GM23338 (cell line): ENCODE data around the gene SCN4B. TPM values are rescaled to one million over a fixed set of nuclear protein-coding genes. Genes with fewer than 3 reads are reported as not detected.

Experiments
- ATAC-seq: fragments of 200-7000 bp; cut with Tn5 transposase; 3 replicates; pipeline ENCODE4 v1.9.1; 2020
- DNase-seq: peaks from one replicate; pipeline ENCODE4 v3.0.0-alpha.2; 2015; ENCODE audit warnings: low spot score
- H2AFZ ChIP-seq: fragments of 200-600 bp; sonication (generic); 2 replicates; pipeline ENCODE4 v1.8.0; 2016; ENCODE audit warnings: antibody characterized with exemption, mild to moderate bottlenecking, moderate library complexity
- H3F3A ChIP-seq: fragments of 200-600 bp; sonication (generic); replicated peaks from 2 replicates; pipeline ENCODE4 v1.8.0; 2017; ENCODE audit warnings: antibody characterized with exemption, mixed run types, low read depth
- H3K27ac ChIP-seq: fragments of 200-600 bp; sonication (generic); 2 replicates; pipeline ENCODE4 v1.6.1; 2016; ENCODE audit warnings: low read depth
- H3K27me3 ChIP-seq: fragments of 200-600 bp; sonication (generic); 2 replicates; pipeline ENCODE4 v1.8.0; 2016; ENCODE audit warnings: mild to moderate bottlenecking, mixed run types, moderate library complexity; ENCODE audit not compliant: insufficient read depth
- H3K36me3 ChIP-seq: fragments of 200-600 bp; sonication (generic); 2 replicates; pipeline ENCODE4 v1.8.0; 2016; ENCODE audit warnings: mild to moderate bottlenecking; ENCODE audit not compliant: insufficient read depth
- H3K4me1 ChIP-seq: fragments of 200-600 bp; sonication (generic); 2 replicates; pipeline ENCODE4 v1.8.0; 2016; ENCODE audit warnings: mild to moderate bottlenecking, moderate library complexity; ENCODE audit not compliant: insufficient read depth
- H3K4me2 ChIP-seq: fragments of 200-600 bp; sonication (generic); 2 replicates; pipeline ENCODE4 v1.7.1; 2017; ENCODE audit warnings: mixed run types
- H3K4me3 ChIP-seq: fragments of 200-600 bp; sonication (generic); 2 replicates; pipeline ENCODE4 v1.6.1; 2016; ENCODE audit warnings: mixed run types
- H3K79me2 ChIP-seq: fragments of 200-600 bp; sonication (generic); replicated peaks from 2 replicates; pipeline ENCODE4 v1.8.0; 2017; ENCODE audit warnings: mild to moderate bottlenecking; ENCODE audit not compliant: insufficient read depth
- H3K9me2 ChIP-seq: fragments of 200-600 bp; sonication (generic); 2 replicates; pipeline ENCODE4 v1.8.0; 2017; ENCODE audit not compliant: insufficient read depth
- H4K20me1 ChIP-seq: fragments of 200-600 bp; sonication (generic); replicated peaks from 2 replicates; pipeline ENCODE4 v1.8.0; 2017; ENCODE audit warnings: mild to moderate bottlenecking; ENCODE audit not compliant: insufficient read depth
- H3K27ac Mint-ChIP-seq: 2 replicates; pipeline ENCODE4 v1.8.0; 2020; ENCODE audit warnings: inconsistent platforms, mild to moderate bottlenecking, moderate library complexity, mixed read lengths
- H3K27me3 Mint-ChIP-seq: 3 replicates; pipeline ENCODE4 v1.8.0; 2022; ENCODE audit warnings: low read depth, mild to moderate bottlenecking, moderate library complexity, mixed read lengths, inconsistent platforms; ENCODE audit not compliant: insufficient read depth, poor library complexity
- H3K36me3 Mint-ChIP-seq: 3 replicates; pipeline ENCODE4 v1.8.0; 2021; ENCODE audit warnings: low read depth, mild to moderate bottlenecking, inconsistent platforms, moderate library complexity, mixed read lengths
- H3K4me1 Mint-ChIP-seq: 3 replicates; pipeline ENCODE4 v1.8.0; 2020; ENCODE audit warnings: mild to moderate bottlenecking, inconsistent platforms, mixed read lengths
- H3K4me3 Mint-ChIP-seq: 3 replicates; pipeline ENCODE4 v1.8.0; 2021; ENCODE audit warnings: moderate library complexity, mild to moderate bottlenecking, inconsistent platforms, mixed read lengths
- H3K9me3 Mint-ChIP-seq: 3 replicates; pipeline ENCODE4 v1.8.0; 2020; ENCODE audit warnings: moderate library complexity, mild to moderate bottlenecking, inconsistent platforms, mixed read lengths
- CREB1 ChIP-seq: fragments of 250-450 bp; sonication (Bioruptor Pico); IDR thresholded peaks from 2 replicates; pipeline ENCODE4 v1.5.0; 2020; ENCODE audit warnings: low read depth, mild to moderate bottlenecking, moderate library complexity
- ETS1 ChIP-seq: IDR thresholded peaks from 2 replicates; pipeline ENCODE4 v1.6.1; 2016; ENCODE audit warnings: antibody characterized with exemption
- EZH2 ChIP-seq: fragments of 200-600 bp; sonication (generic); IDR thresholded peaks from one replicate; pipeline ENCODE4 v1.8.0; 2017; ENCODE audit warnings: antibody characterized with exemption, mild to moderate bottlenecking, low read depth; ENCODE audit not compliant: unreplicated experiment
- EZH2phosphoT487 ChIP-seq: fragments of 200-600 bp; sonication (generic); IDR thresholded peaks from one replicate; pipeline ENCODE4 v1.8.1; 2018; ENCODE audit warnings: antibody characterized with exemption; ENCODE audit not compliant: unreplicated experiment
- JUNB ChIP-seq: IDR thresholded peaks from one replicate; pipeline ENCODE4 v1.6.1; 2016; ENCODE audit warnings: antibody characterized with exemption; ENCODE audit not compliant: unreplicated experiment
- NANOG ChIP-seq: IDR thresholded peaks from 2 replicates; pipeline ENCODE4 v1.6.1; 2016; ENCODE audit warnings: antibody characterized with exemption, borderline replicate concordance
- POLR2AphosphoS5 ChIP-seq: IDR thresholded peaks from 2 replicates; pipeline ENCODE4 v1.6.1; 2016; ENCODE audit warnings: antibody characterized with exemption, low read depth
- REST ChIP-seq: IDR thresholded peaks from one replicate; pipeline ENCODE4 v1.6.1; 2018; ENCODE audit warnings: antibody characterized with exemption; ENCODE audit not compliant: unreplicated experiment
- STAT1 ChIP-seq: IDR thresholded peaks from one replicate; pipeline ENCODE4 v1.6.1; 2016; ENCODE audit warnings: antibody characterized with exemption; ENCODE audit not compliant: unreplicated experiment
- ZNF114 ChIP-seq: fragments of 250-450 bp; sonication (Bioruptor Pico); IDR thresholded peaks from 2 replicates; pipeline ENCODE4 v1.5.0; 2020; ENCODE audit warnings: mild to moderate bottlenecking, moderate library complexity
- ZNF331 ChIP-seq: fragments of 250-450 bp; sonication (Bioruptor Pico); IDR thresholded peaks from 2 replicates; pipeline ENCODE4 v1.5.0; 2020; ENCODE audit warnings: low read depth, mild to moderate bottlenecking, moderate library complexity
- ZNF462 ChIP-seq: fragments of 250-450 bp; sonication (Bioruptor Pico); IDR thresholded peaks from 2 replicates; pipeline ENCODE4 v1.5.0; 2020; ENCODE audit warnings: mild to moderate bottlenecking, moderate library complexity
- polyA plus RNA-seq: library from polyadenylated mRNA; unstranded; fragments of >200 nt; fragmentation: Nextera tagmentation; extraction: Ambion mirVana; gene quantifications from 2 replicates; pipeline ENCODE4 v1.2.1, GENCODE V29; 2016
- total RNA-seq: library from RNA; depleted of rRNA; stranded (reverse); fragments of >200 nt; shearing (Covaris generic); gene quantifications from 2 replicates; pipeline ENCODE4 v1.2.3, GENCODE V29; 2014
- TF ChIP-seq, protein P1 (sequence below), 2 experiments: fragments of 200-600 bp in 1 of 2; sonication (generic) in 1 of 2; conservative IDR thresholded peaks; 2 replicates each; pipeline versions ENCODE4 v1.5.1 to v1.6.1; 2016 to 2017; ENCODE audit warnings: antibody characterized with exemption in 2 of 2, low read depth in 2 of 2, mild to moderate bottlenecking in 2 of 2, moderate library complexity in 1 of 2

SCN4B gene
- total and polyA plus RNA-seq, 2 experiments from 2014 or later: 0.45 to 3.0 TPM

DNA sequence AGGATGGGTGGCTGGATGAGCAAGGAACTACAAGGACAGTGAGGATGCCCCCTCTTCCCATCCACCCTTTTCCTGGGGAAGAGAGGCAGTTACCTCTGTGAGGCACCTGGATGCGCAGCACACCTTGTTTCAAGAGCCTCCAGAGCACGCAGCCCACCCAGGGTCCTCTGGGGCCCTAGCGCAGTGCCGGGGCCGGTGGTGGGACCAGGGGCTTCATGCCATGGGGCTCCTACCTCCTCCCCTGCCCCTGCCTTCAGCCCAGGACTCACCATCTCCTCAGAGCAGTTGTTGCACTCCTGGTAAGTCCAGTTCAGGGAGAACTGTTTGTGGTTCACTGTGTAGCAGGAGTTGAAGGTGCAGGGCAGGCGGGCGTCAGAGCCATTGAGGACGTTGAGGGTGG is 15.7 kb upstream of the SCN4B start (continued):
- TF ChIP-seq EZH2: no peak
- no peak for TF ChIP-seq ETS1
- TF ChIP-seq, protein P1, sequence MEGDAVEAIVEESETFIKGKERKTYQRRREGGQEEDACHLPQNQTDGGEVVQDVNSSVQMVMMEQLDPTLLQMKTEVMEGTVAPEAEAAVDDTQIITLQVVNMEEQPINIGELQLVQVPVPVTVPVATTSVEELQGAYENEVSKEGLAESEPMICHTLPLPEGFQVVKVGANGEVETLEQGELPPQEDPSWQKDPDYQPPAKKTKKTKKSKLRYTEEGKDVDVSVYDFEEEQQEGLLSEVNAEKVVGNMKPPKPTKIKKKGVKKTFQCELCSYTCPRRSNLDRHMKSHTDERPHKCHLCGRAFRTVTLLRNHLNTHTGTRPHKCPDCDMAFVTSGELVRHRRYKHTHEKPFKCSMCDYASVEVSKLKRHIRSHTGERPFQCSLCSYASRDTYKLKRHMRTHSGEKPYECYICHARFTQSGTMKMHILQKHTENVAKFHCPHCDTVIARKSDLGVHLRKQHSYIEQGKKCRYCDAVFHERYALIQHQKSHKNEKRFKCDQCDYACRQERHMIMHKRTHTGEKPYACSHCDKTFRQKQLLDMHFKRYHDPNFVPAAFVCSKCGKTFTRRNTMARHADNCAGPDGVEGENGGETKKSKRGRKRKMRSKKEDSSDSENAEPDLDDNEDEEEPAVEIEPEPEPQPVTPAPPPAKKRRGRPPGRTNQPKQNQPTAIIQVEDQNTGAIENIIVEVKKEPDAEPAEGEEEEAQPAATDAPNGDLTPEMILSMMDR (conservative IDR thresholded peaks at IDR 0.05; ENCODE audit: low read depth in 2 of 2): no peak
- no peak for TF ChIP-seq NANOG
- TF ChIP-seq CREB1 (CRISPR knock-in tag): no peak
- no peak for TF ChIP-seq EZH2phosphoT487

DNA sequence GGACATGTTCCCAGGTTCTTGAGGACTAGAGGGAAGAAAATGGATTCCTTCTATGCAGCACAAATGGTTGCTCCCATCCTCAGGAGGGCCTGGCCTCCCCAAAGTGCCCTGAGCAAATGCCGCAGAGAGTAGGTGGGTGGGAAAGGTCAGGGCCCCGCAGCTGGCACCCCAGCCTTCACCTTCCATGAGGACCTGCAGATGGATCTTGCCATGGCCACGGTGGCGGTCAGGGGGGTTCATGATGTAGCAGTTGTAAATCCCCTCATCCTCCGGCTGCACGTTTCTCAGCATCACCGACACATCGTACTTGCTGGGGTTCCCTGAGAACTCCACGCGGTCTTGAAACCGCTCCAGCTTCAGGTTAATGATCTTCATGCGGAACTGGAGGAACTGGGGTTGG is 15.3 kb upstream of the SCN4B start:
- H3K9me3 Mint-ChIP-seq: no peaks in the 10 kb centered on the region
- DNase-seq: no peak
- TF ChIP-seq POLR2AphosphoS5 (no peak), CREB1 (CRISPR knock-in tag) (no peak), EZH2phosphoT487 (no peak), EZH2 (no peak), NANOG (no peak), ZNF114 (CRISPR knock-in tag) (no peak), REST (no peak), ZNF462 (CRISPR knock-in tag) (no peak), ZNF331 (no peak), JUNB (no peak), STAT1 (no peak)

More for the DNA sequence above, 15.3 kb upstream of the SCN4B start:
- H3K4me1 ChIP-seq: peaks cover 13% of the 10 kb centered on the region
- Mint-ChIP-seq H3K36me3 (no peaks in the 10 kb centered on the region), H3K27me3 (peaks cover 26% of the 10 kb centered on the region), H3K27ac (no peak overlapping the region), H3K4me1 (peaks cover 27% of the 10 kb centered on the region), H3K4me3 (no peak overlapping the region)
- peaks cover 54% of the 10 kb centered on the region for H3K27me3 ChIP-seq
- no peaks in the 10 kb centered on the region; the same call in 1 of the 2 replicates for H4K20me1 ChIP-seq
- H3K27ac ChIP-seq: no peak overlapping the region
- H3K36me3 ChIP-seq: no peaks in the 10 kb centered on the region
- H3K4me3 ChIP-seq: no peak overlapping the region
- no peak overlapping the region for H3K4me2 ChIP-seq
- no peaks in the 10 kb centered on the region for H3K9me2 ChIP-seq
- H3K79me2 ChIP-seq: no peaks in the 10 kb centered on the region
- ATAC-seq: no peak
- no peaks in the 10 kb centered on the region for H3F3A ChIP-seq
- no peak overlapping the region for H2AFZ ChIP-seq
